Hematopoietic multipotent progenitor cell treated with erythropoietin and hydrocortisone succinate and interleukin-3 and kit ligand, for 4 days (in vitro differentiated cells): ENCODE results near the gene RCE1.

ENCODE experiments used
- DNase-seq: peaks from one replicate; pipeline ENCODE4 v3.0.0-alpha.2; 2015

The RCE1 gene

GRCh38 chr11:66891851-66892660, 48.8 kb downstream of the RCE1 start:
- peak; percentile 72 for DNase-seq

DNA sequence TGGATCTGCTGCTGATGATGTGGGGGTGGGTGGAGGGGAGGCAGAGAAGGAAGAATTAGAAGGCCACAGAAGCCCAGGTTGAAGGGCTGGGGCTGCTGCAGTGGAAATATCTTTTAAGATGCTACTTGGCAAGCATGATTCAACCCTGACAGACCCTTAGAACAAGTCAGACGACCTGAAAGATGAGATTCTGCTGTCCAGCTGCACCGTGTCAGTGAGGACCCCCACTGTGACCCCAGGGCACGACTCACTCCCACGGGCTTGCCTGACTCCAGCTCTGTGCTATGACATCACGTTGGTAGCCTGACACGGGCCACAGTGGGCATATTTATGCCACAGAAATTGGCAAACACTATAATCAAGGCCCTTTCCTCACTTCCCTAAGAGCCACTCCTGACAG, 49.7 kb downstream of the RCE1 start:
- DNase-seq = no peak

DNA sequence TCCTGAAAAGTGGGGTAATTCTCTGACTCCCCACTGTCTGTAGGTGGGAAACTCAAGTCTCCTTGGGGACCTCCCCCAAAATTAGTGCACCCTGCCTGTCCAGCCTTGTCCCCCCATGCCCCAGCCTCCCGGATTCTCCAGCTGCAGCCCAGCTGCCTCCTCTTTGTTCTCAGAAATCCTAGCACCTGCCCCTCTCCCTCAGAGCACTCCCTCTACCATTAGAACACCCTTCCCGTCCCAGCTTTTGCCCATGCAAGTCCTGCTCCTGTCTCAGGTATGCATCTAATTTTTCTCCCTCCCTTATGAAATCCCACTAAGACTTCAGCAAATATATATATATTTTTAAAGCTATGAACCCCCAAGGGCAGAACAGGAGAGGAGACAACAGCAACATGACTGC, 50.9 kb downstream of the RCE1 start:
- no peak for DNase-seq
